MV-4-11 (cell line): ENCODE results near the gene ASXL2.

Experiments used
- DNase-seq: peaks from one replicate; lab custom pipeline; 2025; lab: John Stamatoyannopoulos, UW

ASXL2 gene

GRCh38 chr2:25799301-25799700, 79.0 kb downstream of the ASXL2 start:
- no peak for DNase-seq

GRCh38 chr2:25797620-25798488, 80.4 kb downstream of the ASXL2 start:
- DNase-seq = no peak

GRCh38 chr2:25794544-25795276, 83.6 kb downstream of the ASXL2 start:
- no peak for DNase-seq

- DNase-seq = no peak
These were observed 88.1 kb downstream of the ASXL2 start for GRCh38 chr2:25790074-25790790.

- no peak for DNase-seq
These were observed 89.8 kb downstream of the ASXL2 start for GRCh38 chr2:25788457-25788856.

GRCh38 chr2:25787020-25787419, 91.3 kb downstream of the ASXL2 start:
- no peak for DNase-seq

- no peak for DNase-seq
These were observed 93.9 kb downstream of the ASXL2 start for GRCh38 chr2:25784404-25784803.

- DNase-seq = no peak
These were observed 101.2 kb downstream of the ASXL2 start for GRCh38 chr2:25777077-25777476.

- no peak for DNase-seq
These were observed 106.2 kb downstream of the ASXL2 start for GRCh38 chr2:25772078-25772477.

GRCh38 chr2:25763575-25763974, 114.7 kb downstream of the ASXL2 start:
- no peak for DNase-seq

- DNase-seq = no peak
These were observed 118.0 kb downstream of the ASXL2 start for GRCh38 chr2:25760297-25760696.

- DNase-seq = no peak
These were observed 119.9 kb downstream of the ASXL2 start for GRCh38 chr2:25758348-25758747.

- DNase-seq = no peak
These were observed 120.4 kb downstream of the ASXL2 start for GRCh38 chr2:25757906-25758305.

GRCh38 chr2:25756536-25756935, 121.8 kb downstream of the ASXL2 start:
- DNase-seq = peak; percentile 89

GRCh38 chr2:25749676-25750075, 128.6 kb downstream of the ASXL2 start:
- DNase-seq = peak; percentile 7

- no peak for DNase-seq
These were observed 134.2 kb downstream of the ASXL2 start for GRCh38 chr2:25744055-25744454.

GRCh38 chr2:25743132-25743830, 135.0 kb downstream of the ASXL2 start:
- DNase-seq = peak; percentile 84

- DNase-seq = no peak
These were observed 135.8 kb downstream of the ASXL2 start for GRCh38 chr2:25742501-25742900.

- peak; percentile 89 for DNase-seq
These were observed 137.4 kb downstream of the ASXL2 start for GRCh38 chr2:25740810-25741381.

GRCh38 chr2:25738383-25739343, 139.6 kb downstream of the ASXL2 start:
- DNase-seq = no peak
